WTC11 (cell line): ENCODE results near the gene PI4KA.

Source experiments
- CBFB ChIP-seq: sonication (generic); formaldehyde crosslinking; IDR thresholded peaks from 2 replicates; pipeline ENCODE4 v1.8.1; 2022; ENCODE audit warnings: mild to moderate bottlenecking, low read depth, missing genetic modification reagents
- CREB1 ChIP-seq: sonication (generic); formaldehyde crosslinking; IDR thresholded peaks from 2 replicates; pipeline ENCODE4 v1.8.0; 2023; ENCODE audit warnings: mild to moderate bottlenecking, missing genetic modification reagents
- CTCF ChIP-seq: fragments of 200-600 bp; IDR thresholded peaks from 2 replicates; pipeline ENCODE4 v1.8.0; 2022; ENCODE audit warnings: antibody characterized with exemption
- ESRRA ChIP-seq: sonication (generic); formaldehyde crosslinking; IDR thresholded peaks from 2 replicates; pipeline ENCODE4 v1.8.1; 2022; ENCODE audit warnings: mild to moderate bottlenecking, missing genetic modification reagents, borderline replicate concordance
- JUN ChIP-seq: sonication (generic); formaldehyde crosslinking; IDR thresholded peaks from 2 replicates; pipeline ENCODE4 v1.8.0; 2023; ENCODE audit warnings: mild to moderate bottlenecking, missing genetic modification reagents
- MYBL2 ChIP-seq: sonication (generic); formaldehyde crosslinking; IDR thresholded peaks from 2 replicates; pipeline ENCODE4 v1.8.1; 2023; ENCODE audit warnings: mild to moderate bottlenecking, moderate library complexity, missing genetic modification reagents
- NFE2L1 ChIP-seq: sonication (generic); formaldehyde crosslinking; IDR thresholded peaks from 2 replicates; pipeline ENCODE4 v1.8.1; 2023; ENCODE audit warnings: missing genetic modification reagents
- USF1 ChIP-seq: sonication (generic); formaldehyde crosslinking; IDR thresholded peaks from 2 replicates; pipeline ENCODE4 v1.8.0; 2022; ENCODE audit warnings: mild to moderate bottlenecking, missing genetic modification reagents
- ZBTB21 ChIP-seq: sonication (generic); formaldehyde crosslinking; IDR thresholded peaks from 2 replicates; pipeline ENCODE4 v1.8.1; 2023; ENCODE audit warnings: mild to moderate bottlenecking, missing genetic modification reagents, borderline replicate concordance
- ZNF317 ChIP-seq: sonication (generic); formaldehyde crosslinking; IDR thresholded peaks from 2 replicates; pipeline ENCODE4 v1.8.1; 2023; ENCODE audit warnings: low read depth, mild to moderate bottlenecking, moderate library complexity, missing genetic modification reagents, borderline replicate concordance
- TF ChIP-seq, protein P1 (sequence below): sonication (generic); formaldehyde crosslinking; IDR thresholded peaks from 2 replicates; pipeline ENCODE4 v1.8.1; 2022; ENCODE audit warnings: mild to moderate bottlenecking, missing genetic modification reagents, moderate library complexity, borderline replicate concordance

DNA sequence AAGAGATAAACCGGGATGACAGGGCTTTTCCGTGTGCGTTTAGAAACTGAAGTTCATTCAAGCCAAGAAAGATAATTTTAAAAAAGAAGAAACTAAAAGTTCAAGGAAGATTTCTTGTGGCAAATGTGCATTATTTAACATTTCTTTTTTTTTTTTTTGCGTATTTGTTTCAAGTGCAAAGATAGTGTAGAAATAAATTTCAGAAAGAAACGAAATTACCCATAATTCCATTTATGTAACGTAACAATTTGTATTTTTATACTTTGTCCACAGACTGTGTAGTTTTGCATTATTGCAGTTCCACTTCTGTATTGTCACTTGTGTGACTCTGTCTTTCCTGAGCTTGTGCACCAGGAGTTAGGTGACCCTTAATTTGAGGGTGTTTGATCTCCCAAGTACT lies 24.2 kb upstream of the PI4KA start:
- TF ChIP-seq CTCF (no peak), MYBL2 (no peak), USF1 (CRISPR knock-in tag) (no peak), ZBTB21 (CRISPR knock-in tag) (no peak), CREB1 (no peak), NFE2L1 (CRISPR knock-in tag) (no peak), JUN (CRISPR knock-in tag) (no peak), ESRRA (CRISPR knock-in tag) (no peak), ZNF317 (no peak), CBFB (CRISPR knock-in tag) (no peak)
- TF ChIP-seq, protein P1, sequence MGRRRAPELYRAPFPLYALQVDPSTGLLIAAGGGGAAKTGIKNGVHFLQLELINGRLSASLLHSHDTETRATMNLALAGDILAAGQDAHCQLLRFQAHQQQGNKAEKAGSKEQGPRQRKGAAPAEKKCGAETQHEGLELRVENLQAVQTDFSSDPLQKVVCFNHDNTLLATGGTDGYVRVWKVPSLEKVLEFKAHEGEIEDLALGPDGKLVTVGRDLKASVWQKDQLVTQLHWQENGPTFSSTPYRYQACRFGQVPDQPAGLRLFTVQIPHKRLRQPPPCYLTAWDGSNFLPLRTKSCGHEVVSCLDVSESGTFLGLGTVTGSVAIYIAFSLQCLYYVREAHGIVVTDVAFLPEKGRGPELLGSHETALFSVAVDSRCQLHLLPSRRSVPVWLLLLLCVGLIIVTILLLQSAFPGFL (CRISPR knock-in tag) = no peak
